ENCODE data around the gene DGKI.

DNA sequence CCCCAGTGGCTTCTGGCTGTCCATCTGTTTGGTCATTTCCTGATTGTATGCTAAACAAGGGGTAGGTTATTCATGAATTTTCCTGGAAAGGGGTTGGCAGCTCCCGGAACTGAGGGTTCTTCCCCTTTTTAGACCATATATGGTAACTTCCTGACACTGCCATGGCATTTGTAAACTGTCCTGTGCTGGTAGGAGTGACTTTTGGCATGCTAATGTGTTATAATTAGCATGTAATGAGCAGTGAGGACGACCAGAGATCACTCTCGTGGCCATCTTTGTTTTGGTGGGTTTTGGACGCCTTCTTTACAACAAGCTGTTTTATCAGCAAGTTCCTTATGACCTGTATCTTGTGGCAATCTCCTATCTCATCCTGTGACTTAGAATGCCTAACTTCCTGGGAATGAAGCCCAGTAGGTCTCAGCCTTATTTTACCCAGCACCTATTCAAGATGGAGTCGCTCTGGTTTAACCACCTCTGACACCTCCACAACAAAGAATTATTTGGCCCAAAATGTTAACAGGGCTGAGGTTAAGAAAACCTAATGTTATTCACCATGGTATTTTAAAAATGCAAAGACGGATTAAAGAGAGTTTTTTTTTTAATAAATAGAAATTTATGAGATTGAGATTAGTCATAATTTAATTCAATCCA lies 500.9 kb downstream of the DGKI start:
- TF ChIP-seq YY1 (IDR thresholded peaks at IDR 0.05; ENCODE audit: insufficient read depth, insufficient read length) (no peak), ZNF274 (IDR thresholded peaks at IDR 0.05; ENCODE audit: low read depth, low read length) (no peak)

All from NT2/D1 (cell line).